Measurements from ENCODE around the gene ORAI3.

DNA sequence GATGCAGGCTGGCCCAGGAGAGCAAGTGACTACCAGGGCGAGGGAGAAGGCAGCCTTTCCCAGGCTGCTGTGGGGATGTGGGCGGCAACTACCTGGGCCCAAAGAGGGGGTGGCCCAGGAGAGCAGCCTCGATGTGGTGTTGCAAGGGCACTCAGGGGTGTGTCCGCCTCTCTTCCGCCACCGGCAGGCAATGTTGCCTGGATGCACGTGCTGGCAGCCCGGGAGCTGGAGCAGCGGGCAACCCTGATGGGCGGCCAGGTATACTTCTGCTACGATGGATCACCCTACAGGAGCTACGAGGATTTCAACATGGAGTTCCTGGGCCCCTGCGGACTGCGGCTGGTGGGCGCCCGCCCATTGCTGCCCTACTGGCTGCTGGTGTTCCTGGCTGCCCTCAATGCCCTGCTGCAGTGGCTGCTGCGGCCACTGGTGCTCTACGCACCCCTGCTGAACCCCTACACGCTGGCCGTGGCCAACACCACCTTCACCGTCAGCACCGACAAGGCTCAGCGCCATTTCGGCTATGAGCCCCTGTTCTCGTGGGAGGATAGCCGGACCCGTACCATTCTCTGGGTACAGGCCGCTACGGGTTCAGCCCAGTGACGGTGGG, 38.8 kb downstream of the ORAI3 start:
- no peak for TF ChIP-seq POLR2A (IDR thresholded peaks at IDR 0.05)
- no peak for TF ChIP-seq CTCF (IDR thresholded peaks at IDR 0.05)
- TF ChIP-seq POLR2AphosphoS5 (IDR thresholded peaks at IDR 0.05): no peak
